ENCODE measurements around the gene CEP164.
"Not testable (repeated sequence)": the region's sequence is repeated elsewhere in the genome, so short reads cannot be mapped to it uniquely, and the experiment has no call there.

The CEP164 gene

GRCh38 chr11:117399100-117399840, 71.6 kb downstream of the CEP164 start:
- FAIRE-seq, result not testable (repeated sequence)

- FAIRE-seq, result not testable (repeated sequence)
Observed at GRCh38 chr11:117405898-117406297, 78.2 kb downstream of the CEP164 start.

- FAIRE-seq, result no peak
Observed at GRCh38 chr11:117407016-117407415, 79.4 kb downstream of the CEP164 start.

- no peak for FAIRE-seq
Observed at GRCh38 chr11:117408356-117408755, 80.7 kb downstream of the CEP164 start.

- no peak for FAIRE-seq
Observed at GRCh38 chr11:117409511-117409910, 81.9 kb downstream of the CEP164 start.

GRCh38 chr11:117410238-117410637, 82.6 kb downstream of the CEP164 start:
- no peak for FAIRE-seq

- no peak for FAIRE-seq
Observed at GRCh38 chr11:117410861-117411710, 83.4 kb downstream of the CEP164 start.

GRCh38 chr11:117411736-117412135, 84.1 kb downstream of the CEP164 start:
- no peak for FAIRE-seq

- no peak for FAIRE-seq
Observed at GRCh38 chr11:117412176-117412575, 84.5 kb downstream of the CEP164 start.

GRCh38 chr11:117412653-117413275, 85.1 kb downstream of the CEP164 start:
- FAIRE-seq, result no peak

- FAIRE-seq, result no peak
Observed at GRCh38 chr11:117413616-117414015, 86.0 kb downstream of the CEP164 start.

- no peak for FAIRE-seq
Observed at GRCh38 chr11:117414724-117415123, 87.1 kb downstream of the CEP164 start.

- FAIRE-seq, result no peak
Observed at GRCh38 chr11:117415358-117415896, 87.8 kb downstream of the CEP164 start.

GRCh38 chr11:117417342-117417741, 89.7 kb downstream of the CEP164 start:
- no peak for FAIRE-seq

GRCh38 chr11:117417856-117418255, 90.2 kb downstream of the CEP164 start:
- FAIRE-seq, result no peak

GRCh38 chr11:117418737-117419481, 91.3 kb downstream of the CEP164 start:
- FAIRE-seq, result no peak

- no peak for FAIRE-seq
Observed at GRCh38 chr11:117419482-117420142, 92.0 kb downstream of the CEP164 start.

GRCh38 chr11:117420143-117420485, 92.5 kb downstream of the CEP164 start:
- FAIRE-seq, result no peak

GRCh38 chr11:117420598-117420997, 92.9 kb downstream of the CEP164 start:
- FAIRE-seq, result no peak

GRCh38 chr11:117421041-117421440, 93.4 kb downstream of the CEP164 start:
- FAIRE-seq, result no peak

- FAIRE-seq, result no peak
Observed at GRCh38 chr11:117421476-117421875, 93.8 kb downstream of the CEP164 start.

- no peak for FAIRE-seq
Observed at GRCh38 chr11:117423046-117423575, 95.5 kb downstream of the CEP164 start.

Measured in G401.6 (cell line).